ENCODE data around the gene LMX1B.
"Not testable (repeated sequence)": the region's sequence is repeated elsewhere in the genome, so short reads cannot be mapped to it uniquely, and the experiment has no call there.

- TF ChIP-seq CTCF (IDR thresholded peaks at IDR 0.05); SIN3A (IDR thresholded peaks at IDR 0.05; ENCODE audit: borderline replicate concordance, insufficient read depth, low read depth, low read length); POLR2AphosphoS5 (IDR thresholded peaks at IDR 0.05; ENCODE audit: low read depth, low read length); REST (IDR thresholded peaks at IDR 0.05; ENCODE audit: insufficient read depth in 1 of 2, low read depth in 2 of 2, low read length in 1 of 2): not testable (repeated sequence)
These were observed 116.9 kb downstream of the LMX1B start for GRCh38 chr9:126730592-126730991.
